Measurements from ENCODE around the gene OR52K2.
"Not testable (repeated sequence)": the region's sequence is repeated elsewhere in the genome, so short reads cannot be mapped to it uniquely, and the experiment has no call there.

OR52K2 gene
- 0 to 0.54 (median 0) reads per million in 4 donors for total RNA-seq

DNA sequence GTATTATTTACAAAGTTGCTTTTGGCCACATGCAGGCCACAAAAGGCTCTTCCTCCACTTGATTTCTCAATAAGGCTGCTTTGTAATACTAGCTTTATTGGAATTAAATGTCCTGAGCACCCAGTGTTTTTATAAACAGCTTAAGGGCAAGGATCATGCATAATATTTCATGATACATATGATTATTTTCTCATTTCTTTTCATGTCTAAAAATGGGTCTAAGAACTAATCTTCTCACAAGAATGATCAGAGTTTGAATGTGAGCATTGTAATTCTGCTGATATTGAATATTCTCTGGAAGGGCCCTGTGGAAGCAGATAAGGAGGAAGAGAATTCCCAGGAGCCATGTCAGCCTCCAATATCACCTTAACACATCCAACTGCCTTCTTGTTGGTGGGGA, at the start of gene OR52K2:
Gene OR52K2 (plus strand): TSS at position 301 of the 400 bp plus-strand sequence. CDS start 45 bp downstream, at position 346.
- no peak for DNase-seq

DNA sequence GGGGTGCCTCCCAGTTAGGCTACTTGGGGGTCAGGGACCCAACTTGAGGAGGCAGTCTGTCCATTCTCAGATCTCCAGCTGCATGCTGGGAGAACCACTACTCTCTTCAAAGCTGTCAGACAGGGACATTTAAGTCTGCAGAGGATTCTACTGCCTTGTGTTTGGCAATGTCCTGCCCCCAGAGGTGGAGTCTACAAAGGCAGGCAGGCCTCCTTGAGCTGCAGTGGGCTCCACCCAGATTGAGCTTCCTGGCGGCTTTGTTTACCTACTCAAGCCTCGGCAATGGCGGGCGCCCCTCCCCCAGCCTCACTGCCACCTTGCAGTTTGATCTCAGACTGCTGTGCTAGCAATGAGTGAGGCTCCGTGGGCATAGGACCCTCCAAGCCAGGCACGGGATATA, 42.9 kb upstream of the OR52K2 start:
- not testable (repeated sequence) for DNase-seq

DNA sequence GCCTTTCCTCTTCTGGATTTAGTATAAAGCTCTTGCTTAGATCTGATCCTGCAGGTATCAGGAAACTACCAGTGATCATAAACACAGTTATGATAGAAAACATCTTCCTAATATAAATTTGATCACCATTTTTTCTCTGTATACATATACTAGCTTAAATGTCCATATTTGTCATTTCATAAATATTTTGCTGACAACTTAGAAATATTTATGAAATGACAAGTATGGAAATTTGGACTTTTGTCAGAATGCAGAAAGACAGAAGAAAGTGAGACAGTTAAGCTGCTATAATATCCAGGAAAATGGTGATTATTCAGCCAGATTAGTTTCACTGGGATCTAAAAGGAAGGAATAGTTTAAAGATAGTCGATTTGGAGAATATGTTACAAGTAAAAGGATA, 32.8 kb upstream of the OR52K2 start:
- DNase-seq, result no peak

DNA sequence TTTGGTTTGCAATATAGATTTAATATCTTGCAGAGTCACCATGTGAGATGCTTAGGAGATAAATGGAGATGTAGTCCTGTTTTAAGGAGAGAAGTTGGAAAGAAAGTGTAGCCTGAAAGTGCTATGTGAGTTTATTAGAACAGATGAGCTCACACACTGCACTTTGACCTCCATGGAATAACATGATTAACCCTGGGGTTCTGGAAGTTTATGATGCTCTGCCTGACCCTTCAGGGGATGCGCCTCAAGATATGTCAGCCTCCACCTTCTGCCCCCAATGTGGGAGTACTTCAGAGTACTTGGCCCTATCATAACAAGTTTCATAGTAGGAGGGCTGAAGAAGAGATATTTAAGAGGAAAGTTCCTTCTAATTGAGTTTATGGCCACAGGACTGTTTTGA, 32.3 kb upstream of the OR52K2 start:
- DNase-seq, result no peak

DNA sequence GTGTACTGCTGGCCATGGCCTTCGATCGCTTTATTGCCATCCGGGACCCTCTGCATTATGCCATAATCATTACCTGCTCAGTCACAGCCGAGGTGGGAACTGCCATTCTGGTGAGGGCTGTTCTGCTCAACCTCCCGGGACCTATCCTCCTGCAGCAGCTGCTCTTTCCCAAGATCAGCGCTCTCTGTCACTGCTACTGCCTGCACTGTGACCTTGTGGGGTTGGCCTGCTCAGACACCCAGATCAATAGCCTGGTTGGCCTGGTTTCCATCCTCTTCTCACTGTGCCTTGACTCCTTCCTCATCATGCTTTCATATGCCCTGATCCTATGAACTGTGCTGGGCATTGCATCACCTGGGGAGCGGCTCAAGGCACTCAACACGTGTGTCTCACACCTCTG, 30.7 kb upstream of the OR52K2 start:
- no peak for DNase-seq

DNA sequence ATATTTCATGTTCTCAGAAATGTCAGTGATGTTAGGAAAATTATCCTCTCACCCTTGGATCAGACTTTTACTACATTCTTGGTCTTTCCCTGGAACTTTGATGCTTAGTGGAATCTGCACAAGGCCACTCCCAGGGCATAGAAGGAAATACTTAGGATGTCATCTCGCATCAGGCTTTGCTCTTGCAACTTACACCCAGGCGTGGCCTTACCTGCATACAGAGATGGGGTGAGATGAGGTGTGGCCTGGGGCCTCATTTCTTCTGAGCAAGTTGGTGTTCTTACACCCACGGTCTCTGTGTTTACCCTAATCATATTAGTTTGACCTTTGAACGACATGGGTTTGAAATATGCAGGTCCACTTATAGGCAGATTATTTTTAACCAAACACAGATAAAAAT, 19.0 kb upstream of the OR52K2 start:
- no peak for DNase-seq

DNA sequence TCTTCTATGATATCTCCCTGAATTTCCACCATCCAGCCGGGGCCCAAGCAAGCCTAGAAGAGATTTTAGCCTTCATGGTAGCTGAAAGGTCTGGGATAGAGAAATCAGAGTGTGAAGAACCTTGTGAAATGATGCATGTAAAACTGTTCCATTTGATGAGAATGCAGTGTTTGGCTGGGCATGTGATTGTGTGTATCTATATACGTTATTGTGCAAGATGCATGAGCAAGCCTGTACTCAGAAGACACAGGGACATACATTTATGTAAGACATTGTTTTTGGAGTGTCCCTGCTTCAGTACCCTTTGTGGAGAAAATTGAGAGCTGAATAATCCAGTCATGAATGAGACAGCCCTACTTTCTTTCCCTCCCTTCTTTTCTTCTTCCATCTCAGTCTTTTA, 15.2 kb upstream of the OR52K2 start:
- no peak for DNase-seq

DNA sequence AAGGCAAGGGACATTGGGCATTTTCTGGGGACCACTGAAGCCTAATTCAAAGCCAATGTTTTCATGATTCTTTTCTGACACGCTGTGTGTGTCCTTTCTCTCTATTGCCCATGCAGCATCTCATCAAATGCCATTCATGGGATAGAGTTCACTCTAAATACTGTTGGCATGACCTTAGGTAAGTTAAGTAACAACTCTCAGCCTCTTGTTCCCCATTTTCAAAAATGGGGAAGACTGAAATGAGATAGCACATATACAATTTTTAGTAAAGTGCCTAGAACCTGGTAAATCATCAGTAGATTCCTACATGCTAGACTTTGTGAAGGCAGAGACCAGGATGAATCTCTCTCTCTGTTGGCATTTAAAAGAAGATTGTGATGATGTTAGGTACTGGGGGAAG, 12.7 kb upstream of the OR52K2 start:
- no peak for DNase-seq

DNA sequence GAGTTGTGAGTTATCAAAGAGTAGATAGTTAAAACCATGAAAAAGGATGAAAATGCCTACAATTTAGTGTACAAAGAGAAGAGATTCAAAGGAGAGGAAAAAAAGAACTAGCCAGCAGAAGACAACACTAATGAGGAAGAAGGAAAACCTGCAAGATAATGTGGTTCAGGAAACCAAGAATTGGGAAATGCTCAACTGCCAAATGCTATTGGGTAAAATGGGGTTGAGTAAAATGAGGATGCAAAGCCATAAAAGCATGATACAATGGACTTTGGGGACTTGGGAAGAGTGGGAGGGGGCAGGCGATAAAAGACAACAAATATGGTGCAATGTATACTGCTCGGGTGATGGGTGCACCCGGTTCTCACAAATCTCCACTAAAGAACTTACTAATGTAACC, 7.6 kb upstream of the OR52K2 start:
- DNase-seq, result no peak

DNA sequence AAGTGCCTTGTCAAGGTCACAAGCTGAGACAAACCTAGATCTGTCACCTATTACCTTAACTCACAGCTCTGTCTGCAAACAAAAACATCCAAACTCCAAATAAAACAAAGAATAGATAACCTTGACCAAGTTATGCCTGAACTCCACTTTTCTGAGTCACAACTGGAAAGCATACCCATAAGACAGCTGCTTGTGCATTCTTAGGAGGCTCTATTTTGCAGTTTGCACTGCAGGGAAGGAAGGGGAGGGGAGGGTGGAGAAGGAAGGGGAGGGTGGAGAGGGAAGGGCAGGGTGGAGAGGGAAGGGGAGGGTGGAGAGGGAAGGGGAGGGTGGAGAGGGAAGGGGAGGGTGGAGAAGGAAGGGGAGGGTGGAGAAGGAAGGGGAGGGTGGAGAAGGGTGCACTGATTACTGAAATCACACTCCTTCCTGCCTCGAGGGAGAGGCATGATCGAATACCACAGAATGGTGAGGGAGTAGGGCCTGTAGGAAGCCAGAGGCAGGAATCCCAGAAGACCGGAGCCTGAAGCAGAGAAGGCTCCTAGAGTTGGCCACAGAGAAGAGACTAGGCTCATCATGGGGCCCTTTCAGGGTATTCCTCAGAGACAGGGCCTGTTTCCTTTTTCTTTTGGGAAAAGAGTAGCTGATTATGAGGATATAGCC, 5.7 kb upstream of the OR52K2 start:
- no peak for DNase-seq

DNA sequence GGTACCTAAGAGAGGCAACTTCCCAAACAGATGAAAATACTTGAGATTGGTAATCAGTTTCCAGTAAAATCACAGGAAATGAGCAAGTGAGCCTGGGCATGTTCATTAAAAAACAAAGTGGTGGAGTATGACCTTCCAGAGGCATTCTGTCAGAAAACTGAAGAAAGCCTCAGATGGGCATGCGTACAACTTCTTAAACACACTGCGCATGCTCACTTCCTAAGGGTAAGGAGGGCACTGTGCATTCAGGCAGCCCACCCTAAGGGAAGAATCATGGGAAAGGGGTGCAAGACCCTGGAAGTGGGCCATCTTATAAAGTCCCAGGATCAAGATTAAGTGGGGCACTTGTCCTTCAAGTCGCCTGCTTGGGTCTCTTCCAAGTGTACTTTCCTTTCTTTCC, 4.0 kb downstream of the OR52K2 start:
- DNase-seq, result no peak

DNA sequence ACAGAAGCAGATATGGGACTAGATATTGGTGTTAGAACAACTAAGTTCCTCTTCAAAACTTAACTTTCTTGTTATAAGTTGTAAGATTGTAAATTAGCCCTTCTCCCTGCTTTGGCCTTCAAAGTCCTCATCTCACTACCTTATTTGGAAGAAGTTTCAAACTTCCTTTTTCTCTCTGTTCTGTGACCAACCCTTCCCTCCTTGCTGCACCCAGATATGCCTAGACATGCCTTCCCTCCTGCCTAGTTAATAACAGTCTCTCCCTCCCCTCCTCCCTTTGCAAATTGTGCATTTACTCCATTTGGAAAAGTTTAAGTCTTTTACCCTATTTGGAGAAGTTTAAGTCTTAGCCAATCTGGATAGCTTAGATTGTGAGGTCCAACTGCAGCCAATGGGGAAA, 4.9 kb downstream of the OR52K2 start:
- DNase-seq, result no peak

DNA sequence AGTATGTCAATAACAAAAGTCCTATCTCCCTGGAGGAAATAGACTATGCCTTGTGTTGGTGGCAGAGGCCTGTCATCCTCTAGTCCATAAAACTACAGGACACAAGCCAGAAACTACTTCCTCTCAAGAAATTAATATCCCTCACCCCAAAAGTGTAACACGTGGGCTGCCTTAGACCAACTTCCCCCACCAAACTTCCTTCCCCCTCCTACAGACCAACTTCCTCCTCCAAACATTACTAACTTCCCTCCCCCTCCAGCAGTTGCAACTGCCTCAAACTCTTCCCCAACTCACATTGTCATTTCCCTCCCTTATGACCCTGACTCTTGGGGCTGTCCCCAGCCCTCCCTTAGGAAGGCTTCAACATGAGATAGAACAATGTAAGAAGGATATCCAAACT, 6.3 kb downstream of the OR52K2 start:
- DNase-seq, result no peak

DNA sequence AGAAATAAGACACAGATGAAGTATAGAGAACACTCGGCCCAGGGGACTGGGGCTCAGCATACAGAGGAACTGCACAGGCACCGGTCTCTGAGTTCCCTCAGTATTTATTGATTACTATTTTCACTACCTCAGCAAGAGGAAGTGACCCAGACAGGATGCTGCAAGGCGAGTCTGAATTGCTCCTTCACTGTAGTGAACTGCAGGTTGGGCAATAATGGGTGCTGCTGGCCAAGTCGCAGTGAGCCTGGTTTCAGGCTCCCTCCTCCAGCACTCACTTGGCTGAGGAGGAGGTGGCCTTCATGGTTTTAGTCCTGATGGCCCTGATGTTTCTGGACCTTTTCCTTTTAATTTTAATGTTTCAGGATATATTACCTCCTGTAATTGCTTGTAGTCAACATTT, 10.4 kb downstream of the OR52K2 start:
- DNase-seq, result peak in 1 of 5 donors; percentile 8

DNA sequence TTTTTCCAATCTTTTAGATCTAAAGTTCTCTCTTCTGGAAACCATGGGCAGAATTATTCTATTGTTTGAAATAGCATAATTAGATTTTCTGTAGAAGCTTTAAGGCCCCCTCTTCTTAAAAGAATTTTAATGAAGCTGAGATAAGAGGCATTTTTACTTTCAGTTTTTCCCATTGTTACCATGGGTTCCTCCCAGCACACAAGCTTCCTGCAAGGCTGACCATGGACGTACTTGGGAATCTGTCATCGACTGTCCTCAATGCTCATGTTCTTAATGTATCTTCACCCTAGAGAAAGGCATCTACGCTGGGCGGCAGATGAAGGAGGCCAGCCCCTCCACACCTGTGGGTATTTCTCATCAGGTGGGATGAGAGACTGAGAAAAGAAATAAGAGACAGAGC, 11.1 kb downstream of the OR52K2 start:
- no peak for DNase-seq

DNA sequence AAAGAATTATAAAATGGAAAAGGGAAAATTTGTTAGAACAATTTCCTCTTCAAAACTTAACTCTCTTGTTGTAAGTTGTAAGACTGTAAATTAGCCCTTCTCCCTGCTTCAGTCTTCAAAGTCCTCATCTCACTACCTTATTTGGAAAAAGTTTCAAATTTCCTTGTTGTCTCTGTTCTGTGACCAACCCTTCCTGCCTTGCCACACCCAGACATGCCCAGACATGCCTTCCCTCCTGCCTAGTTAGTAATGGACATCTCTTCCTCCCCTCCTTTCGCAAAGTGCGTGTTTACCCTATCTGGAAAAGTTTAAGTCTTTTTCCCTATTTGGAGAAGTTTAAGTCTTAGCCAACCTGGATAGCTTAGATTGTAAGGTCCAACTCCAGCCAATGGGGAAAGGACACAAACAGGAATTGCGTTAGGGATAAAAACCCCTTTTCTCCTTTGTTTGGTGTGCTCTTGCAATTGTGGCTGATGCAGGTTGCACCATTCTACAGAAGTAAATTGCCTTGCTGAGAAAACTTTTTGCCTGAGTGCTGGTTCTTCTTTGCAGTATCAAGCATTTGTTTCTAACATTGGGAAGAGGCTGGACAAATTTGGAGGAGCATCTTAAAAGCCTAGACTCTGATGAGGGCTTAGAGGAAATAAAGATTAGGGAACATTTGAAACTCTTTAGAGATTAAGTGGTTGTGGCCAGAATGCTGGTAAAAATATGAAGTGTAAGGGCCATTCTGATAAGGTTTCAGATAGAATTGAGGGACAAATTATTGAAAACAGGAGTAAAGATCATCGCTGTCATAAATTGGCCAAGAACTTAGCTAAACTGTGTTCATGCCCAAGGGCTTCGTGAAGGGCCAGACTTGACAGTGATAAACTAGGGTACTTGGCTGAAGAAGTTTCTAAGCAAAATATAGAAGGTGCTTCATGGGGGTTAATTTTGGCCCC, 15.4 kb downstream of the OR52K2 start:
- DNase-seq, result no peak

DNA sequence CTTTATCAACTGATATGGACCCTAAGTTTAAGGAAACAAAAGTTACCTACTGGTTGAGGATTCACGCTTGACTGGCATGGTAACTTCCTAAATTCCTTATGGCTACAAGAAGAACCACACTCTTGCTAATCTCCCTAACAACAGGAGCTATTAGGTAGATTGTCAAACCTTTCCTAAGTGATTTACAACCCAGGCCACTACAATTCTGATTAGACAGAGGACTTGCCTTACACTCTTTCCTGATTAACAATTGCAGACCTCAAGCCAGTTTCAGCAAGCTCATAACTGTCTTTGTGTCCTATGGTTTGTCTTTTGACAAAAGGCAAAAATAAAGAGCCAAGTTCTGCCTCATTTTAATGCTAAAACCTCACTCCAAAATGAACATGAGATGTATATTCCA, 16.3 kb downstream of the OR52K2 start:
- DNase-seq, result no peak

DNA sequence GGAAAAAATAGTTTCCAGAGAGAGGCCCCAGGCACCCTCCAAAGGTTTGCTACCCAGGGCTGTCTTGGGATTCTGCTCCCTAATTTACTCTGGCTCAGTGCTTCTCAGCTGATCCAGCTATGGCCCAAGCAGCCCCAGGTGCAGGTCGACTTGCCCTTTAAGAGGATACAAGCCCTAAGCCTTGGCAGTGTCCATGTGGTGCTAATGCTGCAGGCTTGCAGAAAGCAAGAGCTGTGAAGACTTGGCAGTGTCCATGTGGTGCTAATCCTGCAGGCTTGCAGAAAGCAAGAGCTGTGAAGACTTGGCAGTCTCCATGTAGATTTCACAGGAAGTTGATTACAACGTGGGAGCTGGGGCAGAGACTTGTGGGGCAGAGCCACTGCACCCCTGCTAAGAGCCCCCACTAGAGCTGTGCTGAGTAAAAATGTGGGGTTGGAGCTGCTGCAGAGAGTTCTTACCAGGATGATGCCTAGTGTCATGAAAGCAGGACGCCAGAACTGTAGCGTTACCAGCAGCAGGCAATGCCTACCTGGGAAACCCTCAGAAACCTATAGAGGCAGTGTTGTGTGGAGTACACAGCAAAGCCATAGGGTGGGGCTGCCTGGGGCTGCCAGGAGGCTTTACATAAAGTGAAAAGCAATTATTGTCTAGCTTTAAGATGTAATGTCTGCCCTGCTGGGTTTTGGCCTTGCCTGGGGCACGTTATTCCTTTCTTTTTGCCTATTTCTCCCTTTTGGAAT, 17.2 kb downstream of the OR52K2 start:
- no peak for DNase-seq

DNA sequence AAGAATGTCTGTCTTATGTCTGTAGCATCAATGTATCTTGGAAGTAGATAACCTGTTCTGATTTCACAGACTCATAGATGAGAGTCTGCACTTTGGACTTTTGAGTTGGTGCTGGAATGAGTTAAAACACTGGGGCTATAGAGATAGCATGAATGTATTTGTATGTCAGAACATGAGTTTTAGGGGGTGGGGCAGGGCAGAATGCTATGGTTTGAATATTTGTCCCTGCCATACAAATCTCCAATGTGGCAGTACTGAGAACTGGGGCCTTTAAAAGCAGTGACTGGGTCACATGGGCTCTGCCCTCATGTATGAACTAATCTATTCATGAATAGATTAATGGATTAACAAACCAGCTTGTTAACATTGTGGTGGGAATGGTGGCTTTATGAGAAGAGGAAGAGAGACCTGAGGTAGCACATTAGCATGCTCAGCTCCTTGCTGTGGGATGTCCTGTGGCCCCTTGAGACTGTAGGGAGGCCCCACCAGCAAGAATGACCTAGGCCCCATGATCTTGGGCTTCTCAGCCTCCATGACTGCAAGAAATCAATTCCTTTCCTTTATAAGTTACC, 17.9 kb downstream of the OR52K2 start:
- DNase-seq, result no peak

DNA sequence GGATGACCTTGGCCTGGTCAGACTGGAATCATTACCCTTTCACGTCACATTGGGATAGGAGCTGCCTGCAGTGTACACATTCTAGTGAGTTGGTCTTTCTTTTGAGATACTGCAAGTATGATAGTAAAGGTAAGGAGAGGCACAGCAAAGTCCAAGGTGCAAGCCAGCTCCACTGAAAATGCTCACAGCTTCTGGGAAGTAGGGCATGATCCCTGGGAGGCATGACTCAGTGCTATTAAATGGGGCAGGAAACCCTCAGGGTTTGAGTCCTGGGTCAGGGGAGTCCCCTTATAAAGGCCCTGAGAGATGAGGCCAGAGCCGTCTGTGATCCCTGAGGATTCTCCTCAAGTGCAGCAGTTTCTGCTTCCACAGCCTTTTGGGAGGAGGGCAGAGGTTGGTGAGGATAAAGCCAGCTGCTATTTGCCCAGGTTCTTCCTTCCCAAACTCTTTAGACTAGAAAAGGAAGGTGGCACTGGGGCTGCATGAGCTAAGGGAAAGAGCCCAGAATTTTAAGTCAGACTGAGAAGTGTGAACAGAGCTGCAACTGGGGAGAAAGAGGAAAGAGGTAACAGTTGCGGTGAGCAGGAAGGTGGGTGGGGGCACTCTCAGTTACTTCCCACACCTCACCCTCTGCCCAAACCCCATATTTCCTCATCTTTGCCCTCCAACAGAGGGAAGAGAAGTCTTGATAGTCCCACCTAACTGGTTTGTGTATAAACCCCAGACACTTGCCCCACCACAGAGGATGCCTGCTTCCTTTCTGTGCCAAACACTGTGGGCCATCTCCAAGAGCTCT, 18.9 kb downstream of the OR52K2 start:
- DNase-seq, result no peak

DNA sequence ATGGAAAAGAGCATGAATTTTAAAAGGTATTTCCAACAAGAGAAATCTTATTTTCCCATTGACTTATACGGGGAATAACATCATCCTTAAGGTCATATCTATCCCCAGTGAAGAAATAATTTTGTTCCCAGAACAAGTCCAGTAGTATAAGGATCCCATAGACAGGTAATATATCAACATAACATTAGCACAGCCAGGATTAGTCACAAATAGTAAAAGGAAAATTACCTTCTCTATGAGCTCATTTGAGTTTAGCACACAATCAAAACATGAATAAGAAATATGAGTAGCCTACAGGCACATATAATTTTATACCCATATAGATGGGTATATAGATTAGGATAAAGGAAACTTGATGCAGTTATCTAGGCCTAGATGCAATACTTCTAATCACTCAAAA, 30.5 kb downstream of the OR52K2 start:
- DNase-seq, result no peak

DNA sequence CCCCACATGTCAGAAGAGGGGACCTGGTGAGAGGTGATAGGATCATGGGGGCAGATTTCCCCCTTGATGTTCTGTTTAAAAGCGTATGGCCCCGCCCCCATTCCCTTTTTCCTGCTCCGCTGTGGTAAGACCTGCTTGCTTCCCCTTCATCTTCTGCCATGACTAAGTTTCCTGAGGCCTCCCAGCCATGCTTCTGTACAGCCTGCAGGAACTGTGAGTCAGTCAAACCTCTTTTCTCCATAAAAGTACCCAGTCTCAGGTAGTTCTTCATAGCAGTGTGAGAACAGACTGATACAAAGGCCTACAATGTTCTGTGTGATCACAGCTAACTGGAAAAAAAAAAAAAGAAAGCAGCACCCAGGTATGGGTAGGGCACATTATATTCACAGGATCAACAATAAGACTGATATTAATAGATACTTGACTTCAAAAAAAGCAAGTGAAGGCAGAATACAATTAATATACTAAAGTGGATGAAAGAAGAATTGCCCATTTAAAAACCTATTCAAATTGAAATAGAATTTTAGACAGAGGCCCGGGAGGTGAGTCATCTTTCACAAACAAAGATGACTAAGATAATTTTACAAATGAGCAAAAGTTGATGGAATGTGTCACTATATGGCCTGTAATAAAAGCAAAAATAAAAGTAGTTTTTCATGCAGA, 31.6 kb downstream of the OR52K2 start:
- no peak for DNase-seq
